H9 (cell line): Measurements from ENCODE around the gene PLD4. TPM values are rescaled to one million over a fixed set of nuclear protein-coding genes. Genes with fewer than 3 reads are reported as not detected.

Source experiments
- DNase-seq: peaks from one replicate; pipeline ENCODE4 v3.0.0-alpha.2; 2017
- H2AFZ ChIP-seq: one replicate; pipeline ENCODE4 v1.6.1; 2013; ENCODE audit warnings: mild to moderate bottlenecking, low read length, control low read depth, moderate library complexity
- H2AK5ac ChIP-seq: 2 replicates; pipeline ENCODE4 v1.6.1; 2013; ENCODE audit warnings: low read length, control low read depth, mixed read lengths; ENCODE audit not compliant: insufficient read length
- H2BK120ac ChIP-seq: one replicate; pipeline ENCODE4 v1.6.1; 2013; ENCODE audit warnings: low read depth, mild to moderate bottlenecking, low read length, control low read depth, inconsistent platforms; ENCODE audit not compliant: poor library complexity, severe bottlenecking
- H2BK12ac ChIP-seq: 2 replicates; pipeline ENCODE4 v1.6.1; 2013; ENCODE audit warnings: low read length, control low read depth, mixed read lengths, low read depth; ENCODE audit not compliant: insufficient read length
- H2BK15ac ChIP-seq: 2 replicates; pipeline ENCODE4 v1.6.1; 2013; ENCODE audit warnings: low read depth, low read length, control low read depth
- H2BK20ac ChIP-seq: one replicate; pipeline ENCODE4 v1.6.1; 2013; ENCODE audit warnings: low read depth, mild to moderate bottlenecking, low read length, control low read depth, inconsistent platforms; ENCODE audit not compliant: poor library complexity, severe bottlenecking
- H2BK5ac ChIP-seq: 2 replicates; pipeline ENCODE4 v1.6.1; 2013; ENCODE audit warnings: low read length, control low read depth, mixed read lengths; ENCODE audit not compliant: insufficient read length
- H3K14ac ChIP-seq: 2 replicates; pipeline ENCODE4 v1.6.1; 2013; ENCODE audit warnings: low read length, control low read depth; ENCODE audit not compliant: insufficient read depth
- H3K18ac ChIP-seq: 2 replicates; pipeline ENCODE4 v1.6.1; 2013; ENCODE audit warnings: low read depth, mild to moderate bottlenecking, mixed read lengths, low read length, control low read depth; ENCODE audit not compliant: insufficient read length
- H3K23ac ChIP-seq: 2 replicates; pipeline ENCODE4 v1.6.1; 2013; ENCODE audit warnings: low read length, control low read depth, mixed read lengths, low read depth; ENCODE audit not compliant: insufficient read length
- H3K23me2 ChIP-seq: 2 replicates; pipeline ENCODE4 v1.6.1; 2013; ENCODE audit warnings: low read depth, mild to moderate bottlenecking, mixed read lengths, low read length, control low read depth; ENCODE audit not compliant: insufficient read length, poor library complexity, severe bottlenecking
- H3K27ac ChIP-seq: 2 replicates; pipeline ENCODE4 v1.5.1; 2013; ENCODE audit warnings: low read length, control low read depth, mixed read lengths, low read depth; ENCODE audit not compliant: insufficient read length
- H3K27me3 ChIP-seq: 2 replicates; pipeline ENCODE4 v1.6.1; 2013; ENCODE audit warnings: low read length, control low read depth, inconsistent platforms; ENCODE audit not compliant: insufficient read depth
- H3K4ac ChIP-seq: 2 replicates; pipeline ENCODE4 v1.6.1; 2013; ENCODE audit warnings: low read depth, mild to moderate bottlenecking, control low read depth, inconsistent platforms, low read length, moderate library complexity
- H3K4me1 ChIP-seq: 2 replicates; pipeline ENCODE4 v1.6.1; 2013; ENCODE audit warnings: low read length, control low read depth, inconsistent platforms; ENCODE audit not compliant: insufficient read depth
- H3K4me2 ChIP-seq: 2 replicates; pipeline ENCODE4 v1.6.1; 2013; ENCODE audit warnings: low read length, control low read depth, mixed read lengths; ENCODE audit not compliant: insufficient read length, insufficient read depth
- H3K56ac ChIP-seq: 2 replicates; pipeline ENCODE4 v1.6.1; 2013; ENCODE audit warnings: low read depth, mild to moderate bottlenecking, mixed read lengths, low read length, control low read depth; ENCODE audit not compliant: insufficient read length
- H3K79me1 ChIP-seq: 2 replicates; pipeline ENCODE4 v1.6.1; 2013; ENCODE audit warnings: low read depth, mild to moderate bottlenecking, moderate library complexity, low read length, control low read depth, inconsistent platforms; ENCODE audit not compliant: insufficient read depth, poor library complexity, severe bottlenecking
- H3K79me2 ChIP-seq: 2 replicates; pipeline ENCODE4 v1.6.1; 2013; ENCODE audit warnings: low read length, control low read depth, inconsistent platforms; ENCODE audit not compliant: insufficient read depth
- H3K9ac ChIP-seq: 2 replicates; pipeline ENCODE4 v1.6.1; 2013; ENCODE audit warnings: low read length, control low read depth, mixed read lengths; ENCODE audit not compliant: insufficient read length; ENCODE audit errors: extremely low read depth
- H3K9me3 ChIP-seq: one replicate; pipeline ENCODE4 v1.6.1; 2013; ENCODE audit warnings: low read depth, low read length, inconsistent platforms; ENCODE audit not compliant: control insufficient read depth
- H3T11ph ChIP-seq: one replicate; pipeline ENCODE4 v1.6.1; 2013; ENCODE audit warnings: mild to moderate bottlenecking, low read length, control low read depth, inconsistent platforms
- H4K20me1 ChIP-seq: one replicate; pipeline ENCODE4 v1.6.1; 2013; ENCODE audit not compliant: control insufficient read depth, insufficient read length, insufficient read depth
- H4K5ac ChIP-seq: 2 replicates; pipeline ENCODE4 v1.6.1; 2013; ENCODE audit warnings: low read depth, mild to moderate bottlenecking, mixed read lengths, low read length, control low read depth; ENCODE audit not compliant: insufficient read length
- H4K8ac ChIP-seq: replicated peaks from 2 replicates; pipeline ENCODE4 v1.6.1; 2013; ENCODE audit warnings: low read length, control low read depth, mixed read lengths, low read depth; ENCODE audit not compliant: insufficient read length
- H4K91ac ChIP-seq: 2 replicates; pipeline ENCODE4 v1.6.1; 2013; ENCODE audit warnings: low read depth, mild to moderate bottlenecking, moderate library complexity, mixed read lengths, low read length, control low read depth; ENCODE audit not compliant: insufficient read length
- H3K27ac Mint-ChIP-seq, 3 experiments: 2 replicates in 2 of 3; 3 replicates in 1 of 3; pipeline ENCODE4 v1.8.0; 2020 to 2021; ENCODE audit warnings: mixed read lengths in 3 of 3, mild to moderate bottlenecking in 1 of 3, moderate library complexity in 1 of 3
- H3K27me3 Mint-ChIP-seq: 2 replicates; pipeline ENCODE4 v1.8.0; 2021; ENCODE audit warnings: low read depth, mild to moderate bottlenecking, moderate library complexity, mixed read lengths
- H3K36me3 Mint-ChIP-seq, 3 experiments: 2 replicates in 2 of 3; 3 replicates in 1 of 3; pipeline ENCODE4 v1.8.0; 2020 to 2021; ENCODE audit warnings: low read depth in 3 of 3, mixed read lengths in 3 of 3; ENCODE audit not compliant: insufficient read depth in 1 of 3
- H3K4me1 Mint-ChIP-seq, 2 experiments: 2 replicates each; pipeline ENCODE4 v1.8.0; 2020; ENCODE audit warnings: mixed read lengths in 2 of 2
- H3K4me3 Mint-ChIP-seq, 2 experiments: 2 replicates in 1 of 2; 3 replicates in 1 of 2; pipeline ENCODE4 v1.8.0; 2020 to 2021; ENCODE audit warnings: mild to moderate bottlenecking in 2 of 2, mixed read lengths in 2 of 2, moderate library complexity in 1 of 2
- H3K9me3 Mint-ChIP-seq, 2 experiments: 2 replicates in 1 of 2; 3 replicates in 1 of 2; pipeline ENCODE4 v1.8.0; 2020; ENCODE audit warnings: mild to moderate bottlenecking in 2 of 2, mixed read lengths in 2 of 2, moderate library complexity in 1 of 2
- CTCF ChIP-seq: fragments of 200-600 bp; sonication (generic); conservative IDR thresholded peaks from 3 replicates; pipeline ENCODE4 v1.8.0; 2021; ENCODE audit warnings: antibody characterized with exemption, mild to moderate bottlenecking
- whole genome bisulfite sequencing: extraction: QIAGEN DNeasy Blood & Tissue Kit; methylation state at CpG from one replicate; pipeline ENCODE4 v1.1.7; 2013; ENCODE audit warnings: missing lambda C conversion rate, low lambda C conversion rate, mixed read lengths; ENCODE audit not compliant: insufficient read length; ENCODE audit errors: extremely low coverage; 5-methylcytosine and 5-hydroxymethylcytosine counted together
- total RNA-seq: library from RNA; stranded (reverse); gene quantifications from 2 replicates; pipeline ENCODE4 v1.2.1, GENCODE V29; 2021

Gene PLD4
- total RNA-seq, 1 experiment from 2014 or later: not detected

DNA sequence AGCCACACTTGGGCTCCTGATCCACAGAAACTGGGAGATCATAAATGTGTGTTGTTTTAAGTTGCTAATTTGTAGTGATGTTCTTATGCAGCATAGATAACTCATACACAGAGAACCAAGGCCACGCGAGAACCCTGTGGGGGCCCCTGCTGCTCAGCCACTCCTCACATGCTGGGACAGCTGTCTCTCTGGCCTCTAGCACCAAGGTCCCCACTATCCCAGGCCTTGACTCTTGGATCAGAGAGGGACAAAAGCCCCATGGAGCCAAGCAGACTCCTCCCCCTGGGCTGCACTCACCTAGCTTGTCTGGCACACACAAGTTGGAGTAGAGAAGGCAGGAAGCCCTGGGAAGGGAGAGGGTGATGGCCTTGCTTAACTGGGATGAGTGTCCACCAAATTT is 11.3 kb downstream of the PLD4 start:
- Histone ChIP-seq H2BK20ac (no peak overlapping the region), H3K9ac (no peak overlapping the region), H2BK15ac (no peak overlapping the region), H2BK5ac (no peak overlapping the region), H3K23ac (no peak overlapping the region), H2AK5ac (no peak overlapping the region), H3K4me2 (no peak overlapping the region), H4K5ac (no peak overlapping the region), H3K23me2 (no peaks in the 10 kb centered on the region), H2AFZ (no peak overlapping the region), H3K18ac (no peak overlapping the region), H3K14ac (no peak overlapping the region), H3K79me2 (no peaks in the 10 kb centered on the region), H3K9me3 (no peaks in the 10 kb centered on the region), H3K79me1 (no peaks in the 10 kb centered on the region), H4K20me1 (no peaks in the 10 kb centered on the region), H3K4ac (no peak overlapping the region), H3K4me1 (no peaks in the 10 kb centered on the region), H3K27me3 (peaks cover 24% of the 10 kb centered on the region; the same call in 1 of the 2 replicates), H4K8ac (no peak overlapping the region), H2BK120ac (no peak overlapping the region), H3T11ph (no peak overlapping the region), H3K27ac (no peak overlapping the region), H2BK12ac (no peak overlapping the region), H3K56ac (no peak overlapping the region), H4K91ac (no peak overlapping the region)
- no peak for TF ChIP-seq CTCF
- Mint-ChIP-seq H3K36me3 (no peaks in the 10 kb centered on the region), H3K9me3 (peaks cover 0 to 6% of the 10 kb centered on the region in 2 experiments; a peak in 3 of 5 replicates), H3K27ac (no peak overlapping the region), H3K27me3 (peaks cover 94% of the 10 kb centered on the region), H3K4me3 (no peak overlapping the region; a peak in 1 of 5 replicates), H3K4me1 (peaks cover 2 to 12% of the 10 kb centered on the region in 2 experiments; a peak in 3 of 4 replicates)
- WGBS: no CpG with 5 or more reads among the region's 2 CpGs
- no peak for DNase-seq
